SH-SY5Y (cell line): ENCODE results near the gene CRYBG3.

Source experiments
- GATA2 ChIP-seq: IDR thresholded peaks from 2 replicates; pipeline ENCODE4 v1.6.1; 2011; ENCODE audit warnings: mild to moderate bottlenecking, low read depth, low read length
- GATA3 ChIP-seq: IDR thresholded peaks from 2 replicates; pipeline ENCODE4 v1.6.1; 2011; ENCODE audit warnings: low read depth, mild to moderate bottlenecking, low read length, moderate library complexity

Gene CRYBG3

DNA sequence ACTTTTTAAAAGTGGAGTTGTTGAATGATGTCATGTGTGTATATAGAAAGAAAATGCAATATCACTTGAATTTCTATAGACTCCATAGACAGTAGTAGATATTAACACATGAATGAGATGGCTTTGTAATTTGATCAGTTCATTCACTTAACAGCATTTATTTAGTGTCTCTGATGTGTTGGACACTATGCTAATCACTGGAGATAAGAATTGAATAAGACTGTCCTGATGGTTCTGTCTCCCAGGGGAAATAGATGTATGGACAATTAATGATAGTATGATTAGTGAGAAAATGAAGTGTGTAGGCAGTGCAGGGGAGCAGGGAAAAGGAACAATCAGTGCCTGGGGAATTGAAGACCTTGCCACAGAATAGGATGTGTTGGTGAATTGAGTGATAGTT, 77.5 kb downstream of the CRYBG3 start:
- TF ChIP-seq GATA3: no peak
- TF ChIP-seq GATA2: no peak

DNA sequence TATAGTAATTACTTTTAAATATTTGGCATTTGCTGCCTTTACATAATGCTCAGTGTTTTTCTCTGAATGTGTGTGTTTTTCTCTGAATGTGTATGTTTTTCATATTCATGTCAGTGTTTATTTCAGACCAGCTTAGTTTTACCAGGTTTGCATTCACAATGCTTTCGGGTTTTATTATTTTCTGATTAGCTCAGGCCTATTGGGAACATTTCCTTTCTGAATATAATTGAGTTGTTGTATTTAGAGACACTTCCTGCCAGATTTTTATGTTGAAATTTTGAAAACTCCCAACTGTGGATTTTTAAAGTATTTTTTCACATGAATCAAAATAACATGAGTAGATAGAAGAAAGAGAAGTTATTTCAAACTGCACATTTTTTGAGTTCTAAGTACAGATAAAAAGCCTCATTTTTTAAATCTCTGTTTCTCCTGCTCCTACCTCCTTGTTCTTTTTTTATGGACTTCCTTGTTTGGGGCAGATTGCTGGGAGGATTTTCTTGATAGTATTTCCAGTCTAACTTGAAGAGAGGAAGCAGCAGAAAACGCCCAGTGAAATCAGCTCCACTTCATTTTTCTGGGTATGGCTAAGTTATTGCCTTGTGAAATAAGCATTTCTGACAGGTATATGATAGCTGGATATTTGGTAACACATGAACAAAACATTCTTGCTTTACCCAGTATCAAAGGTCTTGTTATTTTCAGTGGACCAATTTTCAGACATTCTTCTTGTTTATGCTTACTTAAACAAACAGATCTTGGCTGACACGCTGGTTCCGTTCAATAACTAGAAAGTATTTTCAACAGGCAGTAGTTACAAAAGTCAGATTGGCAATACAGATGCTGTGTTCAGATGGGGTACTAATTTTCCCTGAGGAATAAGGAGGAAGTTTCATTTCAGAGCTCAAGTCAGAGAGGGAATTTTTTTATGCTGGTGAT, 79.8 kb downstream of the CRYBG3 start:
- no peak for TF ChIP-seq GATA3
- TF ChIP-seq GATA2: no peak

- no peak for TF ChIP-seq GATA2
- TF ChIP-seq GATA3: no peak
Measured at GRCh38 chr3:97910931-97911351, 89.1 kb downstream of the CRYBG3 start.

DNA sequence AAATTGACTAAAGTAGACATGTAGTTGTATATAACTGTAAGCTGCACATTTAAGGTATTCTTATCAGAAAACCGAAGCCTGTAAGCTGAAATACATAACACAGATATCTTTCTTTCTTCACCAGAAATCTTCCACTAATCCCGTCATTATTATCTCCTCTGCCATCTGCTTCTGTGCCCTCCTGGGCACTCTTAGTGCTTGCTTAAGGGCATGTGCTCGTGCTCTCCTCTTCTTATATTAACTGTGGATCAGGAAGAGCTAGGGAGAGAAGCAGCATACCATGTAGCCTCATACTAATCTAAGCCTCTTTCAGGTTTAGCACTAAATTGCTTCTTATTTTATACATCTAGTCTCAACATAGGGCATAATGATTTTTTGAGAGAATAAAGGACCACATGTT, 89.6 kb downstream of the CRYBG3 start:
- TF ChIP-seq GATA3 (no peak), GATA2 (no peak)

GRCh38 chr3:97914388-97914787, 92.6 kb downstream of the CRYBG3 start:
- no peak for TF ChIP-seq GATA2
- no peak for TF ChIP-seq GATA3

- TF ChIP-seq GATA2 (no peak), GATA3 (no peak)
Measured at GRCh38 chr3:97916576-97916975, 94.8 kb downstream of the CRYBG3 start.

- TF ChIP-seq GATA3 (no peak), GATA2 (no peak)
Measured at GRCh38 chr3:97917813-97918536, 96.2 kb downstream of the CRYBG3 start.

- TF ChIP-seq GATA3 (no peak), GATA2 (no peak)
Measured at GRCh38 chr3:97927704-97928103, 105.9 kb downstream of the CRYBG3 start.

DNA sequence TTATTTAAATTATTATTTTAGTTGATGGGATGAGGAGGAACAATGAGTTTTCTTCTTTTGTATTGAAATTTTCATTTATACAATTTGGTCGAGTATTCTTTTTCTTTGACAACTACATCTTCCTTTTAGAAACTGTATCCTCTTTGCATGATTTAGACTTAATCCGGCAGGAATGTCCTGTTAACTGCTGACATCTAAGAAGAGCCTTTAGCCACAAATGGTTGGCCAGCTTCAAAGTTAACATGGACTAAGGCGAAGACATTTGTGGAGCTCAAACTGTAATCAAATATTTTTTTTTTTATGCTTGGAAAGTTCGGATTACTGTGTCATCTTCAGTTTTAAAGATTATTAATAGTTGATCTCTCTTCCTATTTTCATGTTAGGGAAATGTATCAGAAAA, 107.2 kb downstream of the CRYBG3 start:
- no peak for TF ChIP-seq GATA3

- TF ChIP-seq GATA2 (no peak), GATA3 (no peak)
Measured at GRCh38 chr3:97930018-97930417, 108.2 kb downstream of the CRYBG3 start.

DNA sequence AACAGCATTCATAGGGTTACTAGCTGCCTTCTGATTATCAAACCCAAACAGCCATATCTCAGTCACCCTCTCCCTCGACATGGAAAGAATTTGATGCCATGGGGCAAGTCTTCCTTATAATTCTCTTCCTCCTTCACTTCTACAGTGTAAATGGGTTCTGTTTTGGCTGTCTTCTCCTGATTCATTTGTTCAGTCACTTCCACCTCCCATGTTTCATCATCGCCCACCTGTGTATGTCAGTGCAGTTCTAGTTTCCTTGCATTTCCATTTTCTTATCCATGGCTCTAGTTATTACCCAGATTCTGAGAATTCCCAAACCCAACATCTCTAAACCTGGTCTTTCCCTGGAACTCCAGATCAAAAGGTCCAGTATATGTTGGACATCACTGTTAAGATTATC, 109.4 kb downstream of the CRYBG3 start:
- TF ChIP-seq GATA2 (no peak), GATA3 (no peak)

DNA sequence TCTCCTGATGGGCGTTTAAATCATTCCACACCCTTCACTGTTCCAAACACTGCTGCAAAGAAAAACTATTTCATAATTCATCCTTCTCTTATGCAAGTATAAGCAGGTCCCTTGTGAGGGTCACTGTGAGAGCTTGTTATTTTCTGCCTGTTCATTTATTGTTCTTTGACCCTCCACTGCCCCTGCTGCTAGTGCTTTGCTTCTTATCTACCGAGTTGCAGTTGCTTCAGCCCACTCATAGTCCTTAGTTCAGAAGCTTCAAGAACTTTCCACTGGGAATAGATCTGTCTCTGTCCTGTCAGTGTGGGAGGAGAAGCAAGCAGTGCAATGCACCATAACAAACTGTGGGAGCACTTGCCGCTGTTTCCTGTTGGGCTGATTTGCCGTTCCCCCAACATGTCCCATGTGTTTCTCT, 110.6 kb downstream of the CRYBG3 start:
- TF ChIP-seq GATA2 (no peak), GATA3 (no peak)

- no peak for TF ChIP-seq GATA3
- TF ChIP-seq GATA2: no peak
Measured at GRCh38 chr3:97934980-97935695, 113.3 kb downstream of the CRYBG3 start.

DNA sequence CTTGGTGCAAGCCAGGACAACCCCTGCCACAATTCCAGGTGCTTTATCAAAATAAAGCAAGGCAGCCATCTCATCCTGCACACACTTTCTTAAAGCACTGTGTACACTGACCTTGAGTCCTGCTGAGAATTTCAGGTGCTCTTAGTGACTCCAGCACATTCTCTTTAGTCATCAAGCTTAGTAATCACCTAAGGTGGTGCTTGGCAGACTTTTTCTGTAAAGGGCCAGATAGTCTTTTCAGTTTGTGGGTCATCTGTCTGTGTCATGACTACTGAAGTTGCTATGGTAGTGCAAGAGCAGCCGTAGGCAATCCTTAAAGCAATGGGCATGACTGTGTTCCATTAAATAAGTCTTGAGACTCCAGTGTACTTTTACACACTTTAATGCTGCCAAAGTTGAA, 114.0 kb downstream of the CRYBG3 start:
- no peak for TF ChIP-seq GATA2
- no peak for TF ChIP-seq GATA3

DNA sequence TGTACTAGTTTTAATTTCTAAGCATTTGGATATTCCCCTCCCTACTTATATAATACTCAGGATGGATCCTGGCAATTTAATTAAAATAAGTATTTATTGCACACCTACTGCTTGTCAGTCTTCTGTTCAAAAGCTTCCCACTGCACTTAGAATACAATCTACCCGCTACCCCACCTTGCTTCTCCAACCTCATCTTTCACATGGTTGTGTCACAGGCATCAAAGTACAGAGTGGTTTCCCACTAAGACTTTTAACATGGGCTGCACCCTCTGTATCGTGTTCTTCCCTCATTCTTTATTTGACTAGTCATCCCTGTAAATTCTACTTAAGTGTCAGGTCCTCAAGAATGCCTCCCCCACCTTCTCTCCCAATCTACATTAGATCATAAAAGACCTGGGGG, 115.4 kb downstream of the CRYBG3 start:
- TF ChIP-seq GATA3 (no peak), GATA2 (no peak)
